Cardiac fibroblast (primary cell): ENCODE measurements around the gene CCDC150.
A peak's percentile ranks its signal among the peaks of the same experiment; 100 is the strongest.
"Not testable (repeated sequence)": the region's sequence is repeated elsewhere in the genome, so short reads cannot be mapped to it uniquely, and the experiment has no call there.

ENCODE experiments used
- DNase-seq, 2 donors: peaks; one replicate each; pipeline versions ENCODE4 v3.0.0 to v3.0.0-alpha.2; 2010; ENCODE audit warnings: low read depth in 2 of 2
- H3K4me3 ChIP-seq, 2 donors: replicated peaks in 1 of 2; 1 replicate in 1 of 2; 2 replicates in 1 of 2; pipeline ENCODE4 v1.5.1; 2011; ENCODE audit warnings: low read depth in 2 of 2, low read length in 2 of 2, mild to moderate bottlenecking in 2 of 2, moderate library complexity in 1 of 2
- CTCF ChIP-seq: IDR thresholded peaks from one replicate; pipeline ENCODE4 v1.5.1; 2011; ENCODE audit warnings: low read depth, mild to moderate bottlenecking, low read length, inconsistent platforms

CCDC150 gene

GRCh38 chr2:196718419-196719109, 79.0 kb downstream of the CCDC150 start:
- DNase-seq, result peak; percentile 10 to 13
- TF ChIP-seq CTCF, result no peak
- no peak overlapping the region for H3K4me3 ChIP-seq

- H3K4me3 ChIP-seq, result no peak overlapping the region
- TF ChIP-seq CTCF, result peak; percentile 24
- DNase-seq, result peak; percentile 60 to 75
These were observed 79.8 kb downstream of the CCDC150 start for GRCh38 chr2:196719110-196719872.

GRCh38 chr2:196723571-196723970, 84.1 kb downstream of the CCDC150 start:
- no peak for TF ChIP-seq CTCF
- DNase-seq, result no peak
- no peak overlapping the region for H3K4me3 ChIP-seq

GRCh38 chr2:196725218-196725617, 85.7 kb downstream of the CCDC150 start:
- no peak for TF ChIP-seq CTCF
- no peak for DNase-seq
- H3K4me3 ChIP-seq, result no peak overlapping the region

GRCh38 chr2:196725882-196726281, 86.4 kb downstream of the CCDC150 start:
- no peak for TF ChIP-seq CTCF
- H3K4me3 ChIP-seq, result no peak overlapping the region
- no peak for DNase-seq

- no peak for TF ChIP-seq CTCF
- H3K4me3 ChIP-seq, result no peak overlapping the region
- no peak for DNase-seq
These were observed 89.9 kb downstream of the CCDC150 start for GRCh38 chr2:196729418-196729817.

GRCh38 chr2:196736646-196737045, 97.1 kb downstream of the CCDC150 start:
- not testable (repeated sequence) for DNase-seq, H3K4me3 ChIP-seq
